Vagina (tissue), 2 donors: ENCODE results near the gene THSD7A.

ENCODE experiments used
- CTCF ChIP-seq, 3 experiments: fragments of 450-650 bp in 2 of 3; fragments of 200-600 bp in 1 of 3; sonication (generic) in 1 of 3; IDR thresholded peaks; one replicate each; pipeline ENCODE4 v1.5.1; 2017 to 2019; ENCODE audit warnings: antibody characterized with exemption in 3 of 3, mild to moderate bottlenecking in 2 of 3, moderate library complexity in 2 of 3
- POLR2A ChIP-seq, 2 donors: fragments of 450-650 bp; IDR thresholded peaks; one replicate each; pipeline ENCODE4 v1.6.1; 2017; ENCODE audit warnings: antibody characterized with exemption in 2 of 2, mild to moderate bottlenecking in 2 of 2, moderate library complexity in 2 of 2
- POLR2AphosphoS5 ChIP-seq, 2 donors: sonication (generic); formaldehyde crosslinking; IDR thresholded peaks; one replicate each; pipeline ENCODE4 v1.9.0; 2017; ENCODE audit warnings: antibody characterized with exemption in 2 of 2, mild to moderate bottlenecking in 2 of 2, low read depth in 1 of 2; ENCODE audit not compliant: insufficient read depth in 1 of 2

GRCh38 chr7:11452476-11452875, 379.5 kb downstream of the THSD7A start:
- TF ChIP-seq POLR2A (IDR thresholded peaks at IDR 0.05) (no peak), CTCF (IDR thresholded peaks at IDR 0.05) (no peak), POLR2AphosphoS5 (IDR thresholded peaks at IDR 0.05; ENCODE audit: insufficient read depth in 1 of 2, low read depth in 1 of 2) (no peak)
